AG09309 (cell line): ENCODE data around the gene CDH13.

Experiments used
- DNase-seq: peaks from one replicate; pipeline ENCODE4 v3.0.0-alpha.2; 2010; ENCODE audit warnings: low read depth
- H3K4me3 ChIP-seq: 2 replicates; pipeline ENCODE4 v1.5.1; 2011; ENCODE audit warnings: mild to moderate bottlenecking, low read depth, low read length, moderate library complexity; ENCODE audit not compliant: control insufficient read depth
- TF ChIP-seq, protein P1 (sequence below): IDR thresholded peaks from 2 replicates; pipeline ENCODE4 v1.5.1; 2011; ENCODE audit warnings: mild to moderate bottlenecking, low read depth, low read length, inconsistent platforms; ENCODE audit not compliant: insufficient read depth, control insufficient read depth; ENCODE audit errors: missing control alignments

The CDH13 gene

DNA sequence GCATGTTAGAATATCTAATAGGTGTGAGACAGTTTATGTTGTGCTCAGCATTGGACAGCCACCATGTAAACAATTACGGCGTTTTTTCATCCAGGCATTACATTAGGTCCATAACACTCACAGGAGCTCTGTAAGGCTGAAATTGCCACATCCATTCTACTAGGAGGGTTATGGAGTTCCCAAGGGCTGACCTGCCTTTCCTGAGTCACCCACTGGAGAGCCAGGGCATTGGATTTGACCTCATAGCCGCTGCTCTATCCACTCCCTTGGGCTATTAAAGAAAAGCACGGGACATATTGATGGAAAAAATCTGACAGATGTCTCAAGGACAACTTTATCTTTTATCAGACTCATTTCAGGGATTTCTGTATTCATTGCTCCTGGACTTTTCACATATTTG, 874.7 kb downstream of the CDH13 start:
- TF ChIP-seq, protein P1, sequence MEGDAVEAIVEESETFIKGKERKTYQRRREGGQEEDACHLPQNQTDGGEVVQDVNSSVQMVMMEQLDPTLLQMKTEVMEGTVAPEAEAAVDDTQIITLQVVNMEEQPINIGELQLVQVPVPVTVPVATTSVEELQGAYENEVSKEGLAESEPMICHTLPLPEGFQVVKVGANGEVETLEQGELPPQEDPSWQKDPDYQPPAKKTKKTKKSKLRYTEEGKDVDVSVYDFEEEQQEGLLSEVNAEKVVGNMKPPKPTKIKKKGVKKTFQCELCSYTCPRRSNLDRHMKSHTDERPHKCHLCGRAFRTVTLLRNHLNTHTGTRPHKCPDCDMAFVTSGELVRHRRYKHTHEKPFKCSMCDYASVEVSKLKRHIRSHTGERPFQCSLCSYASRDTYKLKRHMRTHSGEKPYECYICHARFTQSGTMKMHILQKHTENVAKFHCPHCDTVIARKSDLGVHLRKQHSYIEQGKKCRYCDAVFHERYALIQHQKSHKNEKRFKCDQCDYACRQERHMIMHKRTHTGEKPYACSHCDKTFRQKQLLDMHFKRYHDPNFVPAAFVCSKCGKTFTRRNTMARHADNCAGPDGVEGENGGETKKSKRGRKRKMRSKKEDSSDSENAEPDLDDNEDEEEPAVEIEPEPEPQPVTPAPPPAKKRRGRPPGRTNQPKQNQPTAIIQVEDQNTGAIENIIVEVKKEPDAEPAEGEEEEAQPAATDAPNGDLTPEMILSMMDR: no peak
- DNase-seq: no peak
- no peak overlapping the region for H3K4me3 ChIP-seq

DNA sequence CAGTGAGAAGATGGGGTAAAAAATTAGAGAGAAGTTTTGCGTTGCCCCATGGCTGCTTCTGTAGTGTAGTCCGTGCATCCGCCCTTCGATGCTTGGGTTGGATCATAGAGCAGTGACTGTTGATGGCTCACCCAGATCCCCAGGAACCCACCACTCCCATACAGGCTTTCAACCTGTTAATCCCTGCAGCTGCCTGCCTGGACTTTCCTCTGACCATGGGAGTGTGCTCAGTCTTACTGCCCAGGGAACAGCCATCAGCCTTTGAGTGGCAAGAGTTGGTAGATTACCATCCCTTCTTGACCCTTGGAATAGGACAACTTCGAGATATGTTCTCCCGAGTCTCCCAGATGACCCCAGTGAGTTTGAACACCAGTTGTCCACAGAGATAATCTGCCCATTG, 881.5 kb downstream of the CDH13 start:
- no peak for DNase-seq
- H3K4me3 ChIP-seq: no peak overlapping the region
- TF ChIP-seq, protein P1: no peak

DNA sequence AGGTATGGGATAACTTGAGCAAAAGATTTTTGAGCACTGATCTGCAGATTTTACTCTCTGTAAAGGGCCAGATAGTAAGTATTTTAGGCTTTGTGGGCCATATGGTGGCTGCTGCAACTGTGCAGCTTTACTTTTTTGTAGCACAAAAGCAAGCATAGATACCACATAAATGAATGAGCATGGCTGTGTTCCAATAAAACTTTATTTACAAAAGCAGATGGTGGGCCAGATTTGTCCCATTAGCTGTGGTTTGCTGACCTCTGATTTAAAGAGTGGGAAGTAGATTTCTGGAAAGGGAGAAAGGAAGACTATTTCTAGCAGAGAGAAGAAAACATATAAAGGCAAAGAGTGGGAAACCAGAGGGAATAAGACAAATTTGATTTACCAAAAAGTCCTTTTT, 882.5 kb downstream of the CDH13 start:
- TF ChIP-seq, protein P1: no peak
- no peak for DNase-seq

DNA sequence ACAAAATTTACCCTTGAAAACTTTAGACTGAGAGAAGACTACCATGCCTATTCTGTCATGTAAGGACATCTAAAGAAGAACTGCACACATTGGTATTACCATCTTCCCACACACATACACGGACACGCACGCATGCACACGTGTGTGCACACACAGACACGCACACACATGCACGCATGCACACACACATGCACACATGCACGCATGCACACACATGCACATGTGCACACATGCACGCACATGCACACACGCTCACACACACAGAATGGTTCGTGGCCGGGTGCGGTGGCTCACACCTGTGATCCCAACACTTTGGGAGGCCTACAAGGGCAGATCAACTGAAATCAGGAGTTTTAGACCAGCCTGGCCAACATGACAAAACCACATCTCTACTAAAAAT, 884.1 kb downstream of the CDH13 start:
- no peak overlapping the region for H3K4me3 ChIP-seq
- TF ChIP-seq, protein P1: no peak
- DNase-seq: no peak

More for the DNA sequence above, 882.5 kb downstream of the CDH13 start:
- no peak overlapping the region for H3K4me3 ChIP-seq

DNA sequence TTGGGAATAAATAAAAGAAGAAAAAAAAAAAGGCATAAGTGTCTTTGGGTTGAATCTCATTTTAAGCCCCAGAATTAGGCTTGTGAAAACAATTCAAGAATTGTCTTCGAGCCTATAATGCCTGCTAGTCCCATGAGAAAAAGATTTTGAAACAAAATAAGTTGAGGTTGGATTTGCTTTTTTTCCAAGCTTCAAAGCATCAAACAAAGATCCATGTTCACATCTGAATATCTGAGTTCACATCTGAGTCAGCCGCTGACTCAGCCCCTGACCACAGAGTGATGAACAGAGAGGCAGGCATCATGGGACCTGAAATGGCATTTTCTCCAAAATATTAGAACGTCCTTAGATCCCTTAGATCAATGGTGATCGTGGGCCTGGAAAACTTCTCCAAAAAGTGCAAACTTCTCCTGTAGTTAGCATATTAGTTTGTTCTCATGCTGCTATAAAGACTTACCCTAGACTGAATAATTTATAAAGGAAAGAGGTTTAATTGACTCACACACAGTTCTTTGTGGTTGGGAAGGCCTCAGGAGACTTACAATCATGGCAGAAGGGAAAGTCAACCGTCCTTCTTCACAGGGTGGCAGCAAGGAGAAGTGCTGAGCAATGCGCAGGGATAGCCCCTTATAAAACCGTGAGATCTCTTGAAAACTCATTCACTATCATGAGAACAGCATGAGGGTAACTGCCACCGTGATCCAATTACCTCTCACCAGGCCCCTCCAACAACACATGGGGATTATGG, 886.4 kb downstream of the CDH13 start:
- TF ChIP-seq, protein P1: no peak
- DNase-seq: peak; percentile 65
- H3K4me3 ChIP-seq: no peak overlapping the region

GRCh38 chr16:83515395-83515794, 888.6 kb downstream of the CDH13 start:
- DNase-seq: no peak
- no peak overlapping the region for H3K4me3 ChIP-seq
- TF ChIP-seq, protein P1: no peak
